HG03457 (cell line): Measurements from ENCODE around the gene PRDM11.

Experiments used
- ATAC-seq: cut with Tn5 transposase; IDR thresholded peaks from one replicate; pipeline ENCODE4 v1.9.1; 2021; ENCODE audit warnings: moderate number of reproducible peaks; ENCODE audit not compliant: unreplicated experiment

PRDM11 gene

GRCh38 chr11:45258982-45259530 lies 112.6 kb downstream of the PRDM11 start:
- ATAC-seq, result no peak

- ATAC-seq, result no peak
These were observed 113.2 kb downstream of the PRDM11 start for GRCh38 chr11:45259592-45259991.

- no peak for ATAC-seq
These were observed 113.6 kb downstream of the PRDM11 start for GRCh38 chr11:45260071-45260470.

- no peak for ATAC-seq
These were observed 116.5 kb downstream of the PRDM11 start for GRCh38 chr11:45262900-45263299.

- no peak for ATAC-seq
These were observed 117.3 kb downstream of the PRDM11 start for GRCh38 chr11:45263773-45264172.

- no peak for ATAC-seq
These were observed 118.5 kb downstream of the PRDM11 start for GRCh38 chr11:45264839-45265515.

GRCh38 chr11:45265969-45266675 lies 119.7 kb downstream of the PRDM11 start:
- ATAC-seq, result no peak

GRCh38 chr11:45266676-45267020 lies 120.2 kb downstream of the PRDM11 start:
- no peak for ATAC-seq

GRCh38 chr11:45267052-45267451 lies 120.6 kb downstream of the PRDM11 start:
- ATAC-seq, result no peak

- no peak for ATAC-seq
These were observed 121.3 kb downstream of the PRDM11 start for GRCh38 chr11:45267652-45268299.

GRCh38 chr11:45269678-45270077 lies 123.2 kb downstream of the PRDM11 start:
- ATAC-seq, result no peak

- ATAC-seq, result no peak
These were observed 124.7 kb downstream of the PRDM11 start for GRCh38 chr11:45270946-45271716.

- no peak for ATAC-seq
These were observed 126.3 kb downstream of the PRDM11 start for GRCh38 chr11:45272701-45273100.

GRCh38 chr11:45273509-45273908 lies 127.1 kb downstream of the PRDM11 start:
- ATAC-seq, result no peak

GRCh38 chr11:45274206-45274605 lies 127.8 kb downstream of the PRDM11 start:
- ATAC-seq, result no peak

GRCh38 chr11:45275828-45276227 lies 129.4 kb downstream of the PRDM11 start:
- ATAC-seq, result no peak

GRCh38 chr11:45278714-45279113 lies 132.3 kb downstream of the PRDM11 start:
- ATAC-seq, result no peak

- no peak for ATAC-seq
These were observed 133.2 kb downstream of the PRDM11 start for GRCh38 chr11:45279645-45280044.

GRCh38 chr11:45280449-45280848 lies 134.0 kb downstream of the PRDM11 start:
- ATAC-seq, result no peak

GRCh38 chr11:45282081-45282480 lies 135.6 kb downstream of the PRDM11 start:
- no peak for ATAC-seq
